Uterus (tissue), 4 donors: Measurements from ENCODE around the gene RIPK1. TPM values are rescaled to one million over a fixed set of nuclear protein-coding genes. Genes with fewer than 3 reads are reported as not detected.
A peak's percentile ranks its signal among the peaks of the same experiment; 100 is the strongest.

Experiments
- DNase-seq, 2 donors: peaks; one replicate each; pipeline ENCODE4 v3.0.0-alpha.2; 2019 to 2020
- H3K27ac ChIP-seq, 2 donors: fragments of 200-600 bp; sonication (generic); 1 replicate in 1 of 2; 2 replicates in 1 of 2; pipeline ENCODE4 v1.5.1; 2016 to 2018
- H3K27me3 ChIP-seq, 2 donors: fragments of 200-600 bp; sonication (generic); one replicate each; pipeline ENCODE4 v1.5.1; 2018 to 2019; ENCODE audit warnings: control low read depth in 1 of 2
- H3K36me3 ChIP-seq, 2 donors: fragments of 200-600 bp; sonication (generic); one replicate each; pipeline ENCODE4 v1.5.1; 2019; ENCODE audit warnings: control low read depth in 1 of 2
- H3K4me1 ChIP-seq, 2 donors: fragments of 200-600 bp; sonication (generic); one replicate each; pipeline ENCODE4 v1.5.1; 2018 to 2019; ENCODE audit warnings: control low read depth in 1 of 2
- H3K4me3 ChIP-seq, 2 donors: fragments of 200-600 bp; sonication (generic); 1 replicate in 1 of 2; 2 replicates in 1 of 2; pipeline ENCODE4 v1.5.1; 2018 to 2019; ENCODE audit warnings: mild to moderate bottlenecking in 1 of 2
- H3K9me3 ChIP-seq, 2 donors: fragments of 200-600 bp; sonication (generic); one replicate each; pipeline ENCODE4 v1.5.1; 2019; ENCODE audit warnings: control low read depth in 1 of 2
- CTCF ChIP-seq, 4 experiments: fragments of 200-600 bp in 2 of 4; fragments of 450-650 bp in 2 of 4; sonication (generic) in 2 of 4; IDR thresholded peaks; one replicate each; pipeline ENCODE4 v1.5.1; 2016 to 2019; ENCODE audit warnings: antibody characterized with exemption in 4 of 4, mild to moderate bottlenecking in 2 of 4, moderate library complexity in 1 of 4
- POLR2A ChIP-seq, 2 donors: fragments of 450-650 bp; IDR thresholded peaks; one replicate each; pipeline ENCODE4 v1.6.1; 2016; ENCODE audit warnings: antibody characterized with exemption in 2 of 2, mild to moderate bottlenecking in 1 of 2, moderate library complexity in 1 of 2
- intact Hi-C: fragments of 100-400 bp; cut with DNase I; formaldehyde crosslinking; loops from one replicate; pipeline ENCODE4 v1.15.1; 2023; ENCODE audit warnings: low total_unique reads
- total RNA-seq, 4 donors: library from RNA; depleted of rRNA in 3 of 4; stranded (reverse); fragments of >200 nt in 3 of 4; gene quantifications; one replicate each; pipeline versions ENCODE4 v1.1.0 to v1.2.4, GENCODE V29; 2014 to 2023
- donor health status: DM: yes; HTN: yes; CAD: no.

Gene RIPK1
- total RNA-seq, 4 donors from 2014 or later, result 11.5 to 35.0 (median 30.1) TPM

- Histone ChIP-seq H3K9me3 (no peaks in the 10 kb centered on the region), H3K4me1 (no peaks in the 10 kb centered on the region), H3K36me3 (peaks cover 0 to 4% of the 10 kb centered on the region in 2 donors), H3K4me3 (no peak overlapping the region), H3K27ac (no peak overlapping the region), H3K27me3 (no peaks in the 10 kb centered on the region)
- intact Hi-C loops, result no loop called here
- DNase-seq, result no peak
- TF ChIP-seq CTCF (IDR thresholded peaks at IDR 0.05) (no peak), POLR2A (IDR thresholded peaks at IDR 0.05) (no peak)
Measured at GRCh38 chr6:3109761-3110160, 41.5 kb downstream of the RIPK1 start.

GRCh38 chr6:3114377-3114776, 46.1 kb downstream of the RIPK1 start:
- intact Hi-C loops, result no loop called here
- no peaks in the 10 kb centered on the region for H3K36me3 ChIP-seq

GRCh38 chr6:3117912-3118352, 49.6 kb downstream of the RIPK1 start:
- Histone ChIP-seq H3K27ac (peak overlapping the region; percentile 93 to 94), H3K9me3 (no peaks in the 10 kb centered on the region), H3K4me3 (peak overlapping the region; percentile 90 to 97), H3K4me1 (no peaks in the 10 kb centered on the region), H3K36me3 (no peaks in the 10 kb centered on the region), H3K27me3 (no peaks in the 10 kb centered on the region)
- TF ChIP-seq POLR2A (IDR thresholded peaks at IDR 0.05) (no peak), CTCF (IDR thresholded peaks at IDR 0.05) (no peak)
- intact Hi-C loops, result no loop called here
- DNase-seq, result no peak

More at GRCh38 chr6:3114377-3114776, 46.1 kb downstream of the RIPK1 start:
- Histone ChIP-seq H3K27ac (no peak overlapping the region), H3K4me1 (no peaks in the 10 kb centered on the region), H3K27me3 (no peaks in the 10 kb centered on the region), H3K9me3 (no peaks in the 10 kb centered on the region), H3K4me3 (no peak overlapping the region)
- no peak for DNase-seq
- no peak for TF ChIP-seq CTCF (IDR thresholded peaks at IDR 0.05)
- no peak for TF ChIP-seq POLR2A (IDR thresholded peaks at IDR 0.05)

GRCh38 chr6:3118353-3119039, 50.2 kb downstream of the RIPK1 start, which contains the start of gene BPHL:
TSS of gene BPHL (plus strand) at chr6:3118711. CDS start at chr6:3118741, 30 bp downstream.
- Histone ChIP-seq H3K27me3 (no peaks in the 10 kb centered on the region), H3K9me3 (no peaks in the 10 kb centered on the region), H3K27ac (peak within 1 kb of the TSS; percentile 93 to 94), H3K4me3 (peak within 1 kb of the TSS; percentile 90 to 97), H3K36me3 (no peaks in the 10 kb centered on the region), H3K4me1 (no peaks in the 10 kb centered on the region)
- peak in 1 of 4 experiments; percentile 11 for TF ChIP-seq CTCF (IDR thresholded peaks at IDR 0.05)
- TF ChIP-seq POLR2A (IDR thresholded peaks at IDR 0.05), result peak; percentile 56 to 88
- intact Hi-C loops, result no loop called here
- peak; percentile 97 to 98 for DNase-seq

- H3K4me3 ChIP-seq, result peak overlapping the region; percentile 90 to 97
- no peak for DNase-seq
- peak overlapping the region; percentile 93 to 94 for H3K27ac ChIP-seq
- no peaks in the 10 kb centered on the region for H3K9me3 ChIP-seq
- intact Hi-C loops, result no loop called here
- TF ChIP-seq CTCF (IDR thresholded peaks at IDR 0.05) (no peak), POLR2A (IDR thresholded peaks at IDR 0.05) (no peak)
- H3K27me3 ChIP-seq, result no peaks in the 10 kb centered on the region
- no peaks in the 10 kb centered on the region for H3K36me3 ChIP-seq
- H3K4me1 ChIP-seq, result no peaks in the 10 kb centered on the region
Measured at GRCh38 chr6:3119040-3119723, 50.9 kb downstream of the RIPK1 start.
